ENCODE measurements around the gene ATP5F1D.

The ATP5F1D gene

GRCh38 chr19:1226522-1227303 lies 14.8 kb upstream of the ATP5F1D start:
- no peak for DNase-seq (ENCODE audit: low read depth)
- TF ChIP-seq CTCF (IDR thresholded peaks at IDR 0.05; ENCODE audit: control insufficient read depth, insufficient read depth, low read depth, low read length, missing control alignments) = no peak
- no peak overlapping the region for H3K4me3 ChIP-seq (ENCODE audit: control insufficient read depth, low read depth, low read length)

DNA sequence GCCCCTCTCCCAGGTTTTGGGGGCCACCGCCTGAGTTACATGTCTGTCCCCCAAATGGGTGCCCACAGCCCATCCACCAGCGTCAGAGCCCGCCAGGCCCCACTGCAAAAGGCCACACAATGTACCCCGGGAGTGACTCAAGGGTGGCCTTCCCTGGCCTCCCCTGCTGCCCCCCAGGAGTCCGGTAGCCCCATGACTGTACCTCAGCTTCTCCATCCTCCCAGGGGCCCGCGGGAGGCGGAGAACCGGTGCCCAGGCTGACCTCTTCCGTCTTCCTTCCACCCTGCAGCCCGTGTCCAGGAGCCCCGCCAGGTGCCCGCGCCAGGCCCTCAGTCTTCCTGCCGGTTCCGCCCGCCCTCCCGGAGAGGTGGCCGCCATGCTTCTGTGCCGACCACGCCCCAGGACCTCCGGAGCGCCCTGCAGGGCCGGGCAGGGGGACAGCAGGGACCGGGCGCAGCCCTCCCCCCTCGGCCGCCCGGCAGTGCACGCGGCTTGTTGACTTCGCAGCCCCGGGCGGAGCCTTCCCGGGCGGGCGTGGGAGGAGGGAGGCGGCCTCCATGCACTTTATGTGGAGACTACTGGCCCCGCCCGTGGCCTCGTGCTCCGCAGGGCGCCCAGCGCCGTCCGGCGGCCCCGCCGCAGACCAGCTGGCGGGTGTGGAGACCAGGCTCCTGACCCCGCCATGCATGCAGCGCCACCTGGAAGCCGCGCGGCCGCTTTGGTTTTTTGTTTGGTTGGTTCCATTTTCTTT lies 14.1 kb upstream of the ATP5F1D start:
- no peak for DNase-seq (ENCODE audit: low read depth)
- H3K4me3 ChIP-seq (ENCODE audit: control insufficient read depth, low read depth, low read length) = no peak overlapping the region
- TF ChIP-seq CTCF (IDR thresholded peaks at IDR 0.05; ENCODE audit: control insufficient read depth, insufficient read depth, low read depth, low read length, missing control alignments) = no peak

- H3K4me3 ChIP-seq (ENCODE audit: control insufficient read depth, low read depth, low read length) = no peak overlapping the region
- TF ChIP-seq CTCF (IDR thresholded peaks at IDR 0.05; ENCODE audit: control insufficient read depth, insufficient read depth, low read depth, low read length, missing control alignments) = no peak
- DNase-seq (ENCODE audit: low read depth) = no peak
These were observed 13.2 kb upstream of the ATP5F1D start for GRCh38 chr19:1228161-1228957.

DNA sequence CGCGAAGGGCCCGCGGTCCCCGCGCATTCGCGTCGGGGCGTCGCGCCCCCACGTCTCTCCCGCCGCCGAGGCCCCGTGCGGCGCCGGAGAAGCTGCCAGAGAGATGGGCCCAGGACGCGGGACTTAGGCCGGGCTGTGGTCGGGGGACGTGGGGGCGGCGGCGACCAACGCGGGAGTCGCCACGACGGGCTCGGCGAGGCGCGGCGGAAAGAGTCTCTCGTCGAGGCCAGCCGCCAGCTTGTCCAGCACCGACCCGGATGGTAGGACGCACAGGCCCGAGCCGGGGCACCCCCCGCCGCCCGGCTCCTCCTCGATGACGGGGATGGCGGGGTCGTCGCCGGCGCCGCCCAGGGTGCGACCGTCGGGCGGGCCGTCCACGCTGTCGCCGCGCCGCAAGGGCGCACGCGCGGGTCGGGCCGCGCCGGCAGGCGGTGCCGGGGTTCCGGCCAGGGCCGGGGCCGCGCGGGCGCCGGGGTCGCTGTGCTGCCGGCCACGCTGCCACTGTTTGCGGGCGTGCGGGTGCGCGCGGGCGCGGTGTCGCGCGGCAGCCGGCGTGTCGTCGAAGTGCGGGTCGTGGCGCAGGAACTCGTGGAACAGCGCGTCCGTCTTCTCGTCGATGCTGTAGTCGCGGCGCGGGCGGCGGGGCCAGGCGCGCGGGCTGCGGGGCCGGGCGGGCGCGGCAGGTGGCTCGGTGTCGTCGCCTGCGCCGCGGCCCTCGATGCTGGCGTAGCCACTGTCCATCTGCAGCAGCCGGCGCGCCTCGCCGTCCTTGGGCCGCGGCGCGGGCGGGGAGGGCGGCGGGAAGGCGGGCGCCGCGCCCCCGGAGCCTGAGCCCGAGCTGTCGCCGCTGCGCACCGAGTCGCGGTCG lies 12.3 kb upstream of the ATP5F1D start:
- no peak for TF ChIP-seq CTCF (IDR thresholded peaks at IDR 0.05; ENCODE audit: control insufficient read depth, insufficient read depth, low read depth, low read length, missing control alignments)
- DNase-seq (ENCODE audit: low read depth) = no peak
- no peak overlapping the region for H3K4me3 ChIP-seq (ENCODE audit: control insufficient read depth, low read depth, low read length)

DNA sequence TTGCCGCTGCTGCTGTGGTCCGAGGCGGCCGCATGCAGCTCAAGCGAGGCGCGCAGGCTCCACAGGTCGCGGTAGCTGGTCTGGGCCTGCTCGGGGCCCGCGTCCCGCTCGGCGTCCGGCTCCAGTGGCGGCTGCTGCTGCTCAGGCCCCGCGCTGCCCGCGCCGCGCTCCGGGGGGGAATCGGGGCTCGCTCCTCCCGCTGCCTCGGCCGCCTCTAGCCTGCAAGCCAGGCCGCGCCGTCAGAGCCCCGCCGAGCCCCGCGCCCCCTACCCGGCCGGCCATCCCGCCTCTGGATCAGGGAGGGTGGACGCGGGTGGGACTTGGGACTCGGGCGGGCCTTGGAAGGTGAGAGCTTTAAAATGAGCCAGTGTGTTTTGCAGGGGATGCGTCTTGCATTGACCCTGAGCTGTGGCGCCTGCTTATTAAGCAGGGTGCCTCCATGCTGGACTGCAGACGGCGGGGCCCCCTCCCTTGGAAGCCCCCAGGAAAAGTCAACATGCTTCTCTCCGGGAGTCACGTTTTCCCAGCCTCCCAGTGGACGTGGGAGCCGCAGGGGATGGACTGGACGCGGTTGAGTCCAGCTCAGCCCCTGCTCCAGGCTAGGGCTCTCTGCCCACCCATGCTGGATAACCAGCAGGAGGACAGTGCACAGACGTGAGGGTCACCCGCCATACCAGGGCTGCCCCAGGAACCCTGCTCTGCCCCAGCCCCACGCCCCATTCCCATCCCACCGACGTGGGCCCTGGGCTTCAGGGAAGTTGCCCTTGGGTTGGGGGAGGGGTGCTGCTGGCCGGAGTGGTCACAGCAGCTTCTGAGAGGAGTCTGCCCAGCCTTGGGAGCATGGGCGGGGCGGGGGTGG lies 11.4 kb upstream of the ATP5F1D start:
- no peak for TF ChIP-seq CTCF (IDR thresholded peaks at IDR 0.05; ENCODE audit: control insufficient read depth, insufficient read depth, low read depth, low read length, missing control alignments)
- no peak overlapping the region for H3K4me3 ChIP-seq (ENCODE audit: control insufficient read depth, low read depth, low read length)
- DNase-seq (ENCODE audit: low read depth) = no peak
